ENCODE results near the gene FCRL4. TPM values are rescaled to one million over a fixed set of nuclear protein-coding genes. Genes with fewer than 3 reads are reported as not detected.

The FCRL4 gene
- total RNA-seq, 2 donors from 2014 or later, result not detected

DNA sequence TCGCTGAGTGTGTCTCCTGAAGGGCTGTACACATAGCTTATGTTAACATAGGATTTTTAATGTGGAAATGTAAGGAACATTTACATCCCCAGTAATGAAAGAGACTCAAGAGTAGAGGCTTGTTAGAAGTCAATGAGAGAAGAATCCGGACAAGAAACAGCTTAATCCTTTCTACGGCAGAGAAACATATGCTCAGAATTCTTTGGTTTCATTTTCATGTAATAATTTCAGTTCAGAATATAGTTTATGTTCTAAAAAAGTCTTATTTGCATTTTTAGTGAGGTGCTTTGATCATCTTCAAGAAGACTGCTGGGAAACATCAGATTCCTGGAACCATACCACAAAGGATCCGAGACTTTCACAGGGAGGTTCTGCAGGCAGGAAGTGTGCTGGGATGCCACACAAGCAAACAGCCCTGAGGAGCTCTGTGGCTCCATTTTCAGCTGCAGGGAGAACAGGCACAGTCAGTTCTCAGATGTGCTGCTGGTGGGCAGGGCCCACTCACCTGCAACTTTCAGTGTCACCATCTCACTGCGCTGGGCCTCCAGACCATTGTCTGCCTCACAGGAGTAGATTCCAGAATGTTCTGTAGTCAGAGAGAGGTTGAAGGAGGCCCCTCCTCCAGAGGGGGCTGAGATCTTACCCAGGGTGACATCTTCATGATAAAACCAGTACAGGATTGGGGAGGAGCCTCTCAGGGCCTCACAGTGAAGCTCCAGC lies 74.0 kb downstream of the FCRL4 start:
- H3K4me1 ChIP-seq, result no peaks in the 10 kb centered on the region
- TF ChIP-seq POLR2A (IDR thresholded peaks at IDR 0.05), result no peak
- TF ChIP-seq, protein P1, sequence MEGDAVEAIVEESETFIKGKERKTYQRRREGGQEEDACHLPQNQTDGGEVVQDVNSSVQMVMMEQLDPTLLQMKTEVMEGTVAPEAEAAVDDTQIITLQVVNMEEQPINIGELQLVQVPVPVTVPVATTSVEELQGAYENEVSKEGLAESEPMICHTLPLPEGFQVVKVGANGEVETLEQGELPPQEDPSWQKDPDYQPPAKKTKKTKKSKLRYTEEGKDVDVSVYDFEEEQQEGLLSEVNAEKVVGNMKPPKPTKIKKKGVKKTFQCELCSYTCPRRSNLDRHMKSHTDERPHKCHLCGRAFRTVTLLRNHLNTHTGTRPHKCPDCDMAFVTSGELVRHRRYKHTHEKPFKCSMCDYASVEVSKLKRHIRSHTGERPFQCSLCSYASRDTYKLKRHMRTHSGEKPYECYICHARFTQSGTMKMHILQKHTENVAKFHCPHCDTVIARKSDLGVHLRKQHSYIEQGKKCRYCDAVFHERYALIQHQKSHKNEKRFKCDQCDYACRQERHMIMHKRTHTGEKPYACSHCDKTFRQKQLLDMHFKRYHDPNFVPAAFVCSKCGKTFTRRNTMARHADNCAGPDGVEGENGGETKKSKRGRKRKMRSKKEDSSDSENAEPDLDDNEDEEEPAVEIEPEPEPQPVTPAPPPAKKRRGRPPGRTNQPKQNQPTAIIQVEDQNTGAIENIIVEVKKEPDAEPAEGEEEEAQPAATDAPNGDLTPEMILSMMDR (IDR thresholded peaks at IDR 0.05), result no peak
- no peaks in the 10 kb centered on the region for H3K36me3 ChIP-seq (replicated peaks in 1 of 2; ENCODE audit: insufficient read depth in 1 of 2, low read depth in 2 of 2)
- no peaks in the 10 kb centered on the region for H3K27me3 ChIP-seq
- intact Hi-C loops (cut with DNase I), result no loop called here
- H3K9me3 ChIP-seq, result no peaks in the 10 kb centered on the region
- H3K4me3 ChIP-seq, result no peak overlapping the region
- DNase-seq (no peak), ATAC-seq (no peak)
- 86 to 88% methylated on average over 5 of the region's 5 CpGs for WGBS, 2 donors
- H3K27ac ChIP-seq, result no peak overlapping the region

Other genes with a start within 250 kb of the FCRL4 start
- gene FCRL5, start 45.6 kb downstream of the FCRL4 start, total RNA-seq, result under 1 TPM; 0.33 to 0.52 TPM
- gene FCRL3, start 102.7 kb upstream of the FCRL4 start, total RNA-seq, result not detected
- not detected for gene FCRL2, start 179.0 kb upstream of the FCRL4 start, total RNA-seq
- not detected for gene FCRL1, start 222.0 kb upstream of the FCRL4 start, total RNA-seq
- gene CD5L, start 243.7 kb upstream of the FCRL4 start, total RNA-seq, result not detected